ACC112 (cell line): Measurements from ENCODE around the gene SLC6A9.

ENCODE experiments used
- H2AFZ ChIP-seq: fragments of 200-600 bp; sonication (generic); one replicate; pipeline ENCODE4 v1.6.0; 2017; ENCODE audit warnings: antibody characterized with exemption, low read length; ENCODE audit not compliant: unreplicated experiment
- H3K27ac ChIP-seq: fragments of 200-600 bp; sonication (generic); 2 replicates; pipeline ENCODE4 v1.5.1; 2014; ENCODE audit warnings: low read depth, mild to moderate bottlenecking, antibody characterized with exemption, low read length, moderate library complexity
- H3K27me3 ChIP-seq: fragments of 200-600 bp; sonication (generic); 2 replicates; pipeline ENCODE4 v1.6.1; 2014; ENCODE audit warnings: mild to moderate bottlenecking, antibody characterized with exemption, low read length, moderate library complexity, mixed read lengths; ENCODE audit not compliant: insufficient read depth
- H3K36me3 ChIP-seq: fragments of 200-600 bp; sonication (generic); 2 replicates; pipeline ENCODE4 v1.6.1; 2016; ENCODE audit warnings: mild to moderate bottlenecking, antibody characterized with exemption, low read length, moderate library complexity, mixed read lengths; ENCODE audit not compliant: insufficient read depth
- H3K4me1 ChIP-seq: fragments of 200-600 bp; sonication (generic); one replicate; pipeline ENCODE4 v1.6.1; 2016; ENCODE audit warnings: low read length, mixed read lengths; ENCODE audit not compliant: insufficient read depth, unreplicated experiment, control insufficient read depth
- H3K4me3 ChIP-seq: fragments of 200-600 bp; sonication (generic); 2 replicates; pipeline ENCODE4 v1.5.1; 2014; ENCODE audit warnings: mild to moderate bottlenecking, low read depth, low read length
- H3K79me2 ChIP-seq: fragments of 200-600 bp; sonication (generic); one replicate; pipeline ENCODE4 v1.6.0; 2016; ENCODE audit warnings: low read length; ENCODE audit not compliant: control insufficient read depth, unreplicated experiment, insufficient read depth

The SLC6A9 gene

GRCh38 chr1:44031252-44032169, at the start of gene SLC6A9:
Gene SLC6A9, minus strand, starts transcription at chr1:44031462. Its CDS starts 7,185 bp downstream, at chr1:44024277.
- Histone ChIP-seq H2AFZ (peak within 1 kb of the TSS; percentile 78), H3K36me3 (no peaks in the 10 kb centered on the region), H3K27ac (no peak within 1 kb of the TSS), H3K27me3 (no peaks in the 10 kb centered on the region), H3K4me1 (peaks cover 32% of the 10 kb centered on the region), H3K4me3 (peak within 1 kb of the TSS; percentile 84), H3K79me2 (no peaks in the 10 kb centered on the region)

- Histone ChIP-seq H3K27ac (no peak overlapping the region), H3K4me3 (no peak overlapping the region), H3K36me3 (no peaks in the 10 kb centered on the region), H3K27me3 (no peaks in the 10 kb centered on the region), H3K4me1 (no peaks in the 10 kb centered on the region), H2AFZ (no peak overlapping the region), H3K79me2 (no peaks in the 10 kb centered on the region)
Observed at GRCh38 chr1:44079566-44079965, 48.3 kb upstream of the SLC6A9 start.

- H3K36me3 ChIP-seq: no peaks in the 10 kb centered on the region
- no peaks in the 10 kb centered on the region for H3K79me2 ChIP-seq
- H3K27me3 ChIP-seq: no peaks in the 10 kb centered on the region
- H2AFZ ChIP-seq: no peak overlapping the region
- no peak overlapping the region for H3K27ac ChIP-seq
- H3K4me3 ChIP-seq: no peak overlapping the region
- H3K4me1 ChIP-seq: no peaks in the 10 kb centered on the region
Observed at GRCh38 chr1:44078104-44078503, 46.8 kb upstream of the SLC6A9 start.

- no peak overlapping the region for H3K27ac ChIP-seq
- H2AFZ ChIP-seq: no peak overlapping the region
- no peaks in the 10 kb centered on the region for H3K36me3 ChIP-seq
- no peak overlapping the region for H3K4me3 ChIP-seq
- H3K4me1 ChIP-seq: no peaks in the 10 kb centered on the region
- H3K79me2 ChIP-seq: no peaks in the 10 kb centered on the region
- no peaks in the 10 kb centered on the region for H3K27me3 ChIP-seq
Observed at GRCh38 chr1:44077421-44077820, 46.2 kb upstream of the SLC6A9 start.

- Histone ChIP-seq H3K4me3 (no peak overlapping the region), H2AFZ (no peak overlapping the region), H3K27me3 (no peaks in the 10 kb centered on the region), H3K36me3 (no peaks in the 10 kb centered on the region), H3K4me1 (peaks cover 6% of the 10 kb centered on the region), H3K79me2 (no peaks in the 10 kb centered on the region), H3K27ac (no peak overlapping the region)
Observed at GRCh38 chr1:44076066-44076465, 44.8 kb upstream of the SLC6A9 start.

- Histone ChIP-seq H3K27ac (no peak overlapping the region), H3K4me1 (peaks cover 6% of the 10 kb centered on the region), H3K79me2 (no peaks in the 10 kb centered on the region), H2AFZ (no peak overlapping the region), H3K4me3 (no peak overlapping the region), H3K36me3 (no peaks in the 10 kb centered on the region), H3K27me3 (no peaks in the 10 kb centered on the region)
Observed at GRCh38 chr1:44074415-44074814, 43.2 kb upstream of the SLC6A9 start.

GRCh38 chr1:44073528-44073927, 42.3 kb upstream of the SLC6A9 start:
- Histone ChIP-seq H3K36me3 (no peaks in the 10 kb centered on the region), H2AFZ (no peak overlapping the region), H3K4me1 (peaks cover 6% of the 10 kb centered on the region), H3K4me3 (no peak overlapping the region), H3K27ac (no peak overlapping the region), H3K79me2 (no peaks in the 10 kb centered on the region), H3K27me3 (no peaks in the 10 kb centered on the region)

- H3K36me3 ChIP-seq: no peaks in the 10 kb centered on the region
- H3K4me1 ChIP-seq: peaks cover 6% of the 10 kb centered on the region
- no peak overlapping the region for H2AFZ ChIP-seq
- no peak overlapping the region for H3K27ac ChIP-seq
- H3K4me3 ChIP-seq: no peak overlapping the region
- H3K27me3 ChIP-seq: no peaks in the 10 kb centered on the region
- H3K79me2 ChIP-seq: no peaks in the 10 kb centered on the region
Observed at GRCh38 chr1:44072821-44073220, 41.6 kb upstream of the SLC6A9 start.

- Histone ChIP-seq H3K4me1 (peaks cover 6% of the 10 kb centered on the region), H3K4me3 (no peak overlapping the region), H3K36me3 (no peaks in the 10 kb centered on the region), H3K27ac (no peak overlapping the region), H3K79me2 (no peaks in the 10 kb centered on the region), H3K27me3 (no peaks in the 10 kb centered on the region), H2AFZ (no peak overlapping the region)
Observed at GRCh38 chr1:44072204-44072603, 40.9 kb upstream of the SLC6A9 start.

GRCh38 chr1:44071461-44071860, 40.2 kb upstream of the SLC6A9 start:
- Histone ChIP-seq H3K4me1 (peaks cover 6% of the 10 kb centered on the region), H3K27ac (no peak overlapping the region), H3K4me3 (no peak overlapping the region)

GRCh38 chr1:44068442-44068921, 37.2 kb upstream of the SLC6A9 start:
- no peaks in the 10 kb centered on the region for H3K36me3 ChIP-seq
- no peak overlapping the region for H2AFZ ChIP-seq
- peaks cover 6% of the 10 kb centered on the region for H3K4me1 ChIP-seq
- H3K4me3 ChIP-seq: no peak overlapping the region
- no peak overlapping the region for H3K27ac ChIP-seq
- H3K79me2 ChIP-seq: no peaks in the 10 kb centered on the region
- no peaks in the 10 kb centered on the region for H3K27me3 ChIP-seq

More at GRCh38 chr1:44071461-44071860, 40.2 kb upstream of the SLC6A9 start:
- Histone ChIP-seq H2AFZ (no peak overlapping the region), H3K79me2 (no peaks in the 10 kb centered on the region), H3K27me3 (no peaks in the 10 kb centered on the region), H3K36me3 (no peaks in the 10 kb centered on the region)
